Keratinocyte (primary cell): ENCODE measurements around the gene RBM34. TPM values are rescaled to one million over a fixed set of nuclear protein-coding genes. Genes with fewer than 3 reads are reported as not detected.

Experiments
- DNase-seq: peaks from one replicate; pipeline ENCODE4 v3.0.0-alpha.2; 2011; ENCODE audit warnings: low read depth, missing footprints, low spot score
- FAIRE-seq: peaks from 2 replicates; lab custom pipeline; 2011; peaks lifted over from hg19 to GRCh38; lab: Jason Lieb, UNC
- H2AFZ ChIP-seq: 2 replicates; pipeline ENCODE4 v1.6.0; 2012; ENCODE audit warnings: low read length, control low read depth, inconsistent platforms; ENCODE audit not compliant: control insufficient read depth
- H3K27ac ChIP-seq: 2 replicates; pipeline ENCODE4 v1.5.1; 2011; ENCODE audit warnings: low read length; ENCODE audit not compliant: control insufficient read depth, insufficient read depth
- H3K27me3 ChIP-seq: 3 replicates; pipeline ENCODE4 v1.6.0; 2011; ENCODE audit warnings: low read length; ENCODE audit not compliant: control insufficient read depth, insufficient read depth; ENCODE audit errors: extremely low read depth
- H3K36me3 ChIP-seq, 2 experiments: 2 replicates in 1 of 2; 3 replicates in 1 of 2; pipeline ENCODE4 v1.5.1; 2011; ENCODE audit warnings: low read length in 2 of 2, mild to moderate bottlenecking in 1 of 2; ENCODE audit not compliant: control insufficient read depth in 2 of 2, insufficient read depth in 2 of 2; ENCODE audit errors: extremely low read depth in 1 of 2
- H3K4me1 ChIP-seq: 3 replicates; pipeline ENCODE4 v1.5.1; 2011; ENCODE audit warnings: low read length; ENCODE audit not compliant: control insufficient read depth, insufficient read depth; ENCODE audit errors: extremely low read depth
- H3K4me2 ChIP-seq: 3 replicates; pipeline ENCODE4 v1.6.0; 2011; ENCODE audit warnings: low read depth, low read length; ENCODE audit not compliant: control insufficient read depth, insufficient read depth; ENCODE audit errors: extremely low read depth
- H3K4me3 ChIP-seq, 3 experiments: fragments of 200-600 bp in 1 of 3; sonication (generic) in 1 of 3; 2 replicates in 2 of 3; 3 replicates in 1 of 3; pipeline ENCODE4 v1.5.1; 2011 to 2016; ENCODE audit warnings: low read length in 3 of 3, mild to moderate bottlenecking in 3 of 3, control low read depth in 2 of 3, inconsistent platforms in 1 of 3, low read depth in 1 of 3, mixed read lengths in 1 of 3, mixed run types in 1 of 3, moderate library complexity in 1 of 3; ENCODE audit not compliant: control insufficient read depth in 2 of 3, insufficient read depth in 2 of 3; ENCODE audit errors: extremely low read depth in 1 of 3
- H3K79me2 ChIP-seq: 2 replicates; pipeline ENCODE4 v1.6.0; 2012; ENCODE audit warnings: low read length; ENCODE audit not compliant: control insufficient read depth, insufficient read depth
- H3K9ac ChIP-seq: 3 replicates; pipeline ENCODE4 v1.6.0; 2011; ENCODE audit warnings: low read length; ENCODE audit not compliant: control insufficient read depth, insufficient read depth; ENCODE audit errors: extremely low read depth
- H3K9me1 ChIP-seq: 3 replicates; pipeline ENCODE4 v1.6.0; 2011; ENCODE audit warnings: low read length; ENCODE audit not compliant: control insufficient read depth, insufficient read depth; ENCODE audit errors: extremely low read depth
- H3K9me3 ChIP-seq: 2 replicates; pipeline ENCODE4 v1.5.1; 2012; ENCODE audit warnings: low read depth, low read length; ENCODE audit not compliant: control insufficient read depth
- H4K20me1 ChIP-seq: 3 replicates; pipeline ENCODE4 v1.6.0; 2011; ENCODE audit warnings: low read length; ENCODE audit not compliant: control insufficient read depth, insufficient read depth; ENCODE audit errors: extremely low read depth
- EZH2 ChIP-seq: IDR thresholded peaks from one replicate; pipeline ENCODE4 v1.6.1; 2012; ENCODE audit warnings: inconsistent platforms, mild to moderate bottlenecking, low read length, moderate library complexity
- dilution Hi-C: fragments of 300-500 bp; cut with MboI; formaldehyde crosslinking; loops from one replicate; pipeline ENCODE4 v1.7.0; 2020; ENCODE audit warnings: low sequenced_read_pairs; ENCODE audit not compliant: extremely low pct_ligation_motif_present
- polyA plus RNA-seq, 5 experiments: library from polyadenylated mRNA; depleted of rRNA in 3 of 5; stranded (reverse) in 3 of 5; stranded (forward) in 1 of 5; unstranded in 1 of 5; fragments of >200 nt; gene quantifications; 1 replicate in 1 of 5; 2 replicates in 3 of 5; 3 replicates in 1 of 5; pipeline versions ENCODE4 v1.2.1 to v1.2.3, GENCODE V29; 2011 to 2012; ENCODE audit warnings: missing spikeins in 2 of 5, low read depth in 1 of 5, low replicate concordance in 1 of 5
- TF ChIP-seq, protein P1 (sequence below), 3 experiments: IDR thresholded peaks in 1 of 3; conservative IDR thresholded peaks in 1 of 3; optimal IDR thresholded peaks in 1 of 3; 2 replicates in 2 of 3; 3 replicates in 1 of 3; pipeline versions ENCODE3 to v1.5.1; 2011; ENCODE audit warnings: low read length in 3 of 3, mild to moderate bottlenecking in 3 of 3, moderate library complexity in 2 of 3, control low read depth in 1 of 3, inconsistent platforms in 1 of 3; ENCODE audit not compliant: insufficient read depth in 2 of 3; ENCODE audit errors: extremely low read depth in 1 of 3

The RBM34 gene
- polyA plus RNA-seq, 1 donor (not counting 4 experiments of a cell fraction or from before 2014, with no cell fraction given) = 39.3 TPM

DNA sequence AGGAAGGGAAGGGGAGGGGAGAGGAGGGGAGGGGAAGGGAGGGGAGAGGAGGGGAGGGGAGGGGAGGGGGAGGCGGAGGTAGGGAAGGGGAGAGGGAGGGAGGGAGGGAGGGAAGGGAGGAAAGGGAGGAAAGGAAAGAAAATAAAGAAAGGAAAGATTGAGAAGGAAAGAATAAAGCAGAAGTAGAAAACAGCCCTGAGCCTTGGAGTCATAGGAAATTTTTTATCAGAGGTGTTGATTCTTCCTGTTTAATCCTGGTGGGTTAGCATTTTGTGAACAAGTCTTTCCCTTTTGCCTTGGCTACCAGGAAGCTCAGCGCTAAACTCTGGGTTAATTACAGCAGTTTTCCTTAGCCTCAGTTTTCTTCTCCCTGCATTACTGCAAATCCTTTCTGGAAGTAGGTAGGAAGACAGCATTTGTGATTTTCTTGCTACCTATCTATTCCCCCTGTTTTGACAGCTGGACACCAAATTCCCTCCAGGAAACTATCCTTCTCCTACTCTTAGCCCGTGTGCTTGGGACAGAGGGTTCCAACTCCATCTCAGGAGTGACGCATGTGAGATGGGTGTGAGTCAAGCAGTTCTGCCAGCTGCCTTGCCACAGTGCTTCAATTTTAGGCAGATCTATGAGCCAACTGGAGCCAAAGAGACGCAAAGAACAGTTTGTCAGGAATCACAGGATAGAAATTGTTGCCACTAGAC, 59.3 kb downstream of the RBM34 start:
- Histone ChIP-seq H3K9ac (no peak overlapping the region), H2AFZ (no peak overlapping the region), H3K36me3 (no peaks in the 10 kb centered on the region), H3K27ac (no peak overlapping the region), H3K4me1 (peaks cover 15% of the 10 kb centered on the region), H3K4me2 (no peak overlapping the region), H4K20me1 (no peaks in the 10 kb centered on the region), H3K27me3 (no peaks in the 10 kb centered on the region), H3K9me1 (no peaks in the 10 kb centered on the region), H3K79me2 (no peaks in the 10 kb centered on the region), H3K4me3 (no peak overlapping the region), H3K9me3 (no peaks in the 10 kb centered on the region)
- TF ChIP-seq EZH2 = no peak
- TF ChIP-seq, protein P1, sequence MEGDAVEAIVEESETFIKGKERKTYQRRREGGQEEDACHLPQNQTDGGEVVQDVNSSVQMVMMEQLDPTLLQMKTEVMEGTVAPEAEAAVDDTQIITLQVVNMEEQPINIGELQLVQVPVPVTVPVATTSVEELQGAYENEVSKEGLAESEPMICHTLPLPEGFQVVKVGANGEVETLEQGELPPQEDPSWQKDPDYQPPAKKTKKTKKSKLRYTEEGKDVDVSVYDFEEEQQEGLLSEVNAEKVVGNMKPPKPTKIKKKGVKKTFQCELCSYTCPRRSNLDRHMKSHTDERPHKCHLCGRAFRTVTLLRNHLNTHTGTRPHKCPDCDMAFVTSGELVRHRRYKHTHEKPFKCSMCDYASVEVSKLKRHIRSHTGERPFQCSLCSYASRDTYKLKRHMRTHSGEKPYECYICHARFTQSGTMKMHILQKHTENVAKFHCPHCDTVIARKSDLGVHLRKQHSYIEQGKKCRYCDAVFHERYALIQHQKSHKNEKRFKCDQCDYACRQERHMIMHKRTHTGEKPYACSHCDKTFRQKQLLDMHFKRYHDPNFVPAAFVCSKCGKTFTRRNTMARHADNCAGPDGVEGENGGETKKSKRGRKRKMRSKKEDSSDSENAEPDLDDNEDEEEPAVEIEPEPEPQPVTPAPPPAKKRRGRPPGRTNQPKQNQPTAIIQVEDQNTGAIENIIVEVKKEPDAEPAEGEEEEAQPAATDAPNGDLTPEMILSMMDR (optimal IDR thresholded peaks at IDR 0.05 in 1 of 3, IDR thresholded peaks at IDR 0.05 in 1 of 3, conservative IDR thresholded peaks at IDR 0.05 in 1 of 3; ENCODE audit: extremely low read depth in 1 of 3, insufficient read depth in 2 of 3, low read length in 3 of 3) = no peak
- DNase-seq = no peak
- peak; percentile 13 for FAIRE-seq
- dilution Hi-C loops = no loop called here

- no peaks in the 10 kb centered on the region for H3K27me3 ChIP-seq
- H3K36me3 ChIP-seq = no peaks in the 10 kb centered on the region
- dilution Hi-C loops = no loop called here
- no peaks in the 10 kb centered on the region for H3K9me1 ChIP-seq
- H3K79me2 ChIP-seq = no peaks in the 10 kb centered on the region
- DNase-seq (no peak), FAIRE-seq (no peak)
- H3K4me1 ChIP-seq = peaks cover 15% of the 10 kb centered on the region
- no peaks in the 10 kb centered on the region for H3K9me3 ChIP-seq
- H3K4me3 ChIP-seq = no peak overlapping the region
- TF ChIP-seq, protein P1 (optimal IDR thresholded peaks at IDR 0.05 in 1 of 3, IDR thresholded peaks at IDR 0.05 in 1 of 3, conservative IDR thresholded peaks at IDR 0.05 in 1 of 3; ENCODE audit: extremely low read depth in 1 of 3, insufficient read depth in 2 of 3, low read length in 3 of 3) = no peak
- no peak for TF ChIP-seq EZH2
- H4K20me1 ChIP-seq = no peaks in the 10 kb centered on the region
- H3K4me2 ChIP-seq = no peak overlapping the region
- H3K9ac ChIP-seq = no peak overlapping the region
- no peak overlapping the region for H2AFZ ChIP-seq
- no peak overlapping the region for H3K27ac ChIP-seq
Observed at GRCh38 chr1:235100194-235100772, 60.8 kb downstream of the RBM34 start.
